NCI-H82 treated with DMSO at 0.1 percent for 48 hours (cell line): Measurements from ENCODE around the gene ANKRD16.

Experiments used
- DNase-seq: peaks from one replicate; lab custom pipeline; 2025; ENCODE audit not compliant: unreplicated experiment; lab: John Stamatoyannopoulos, UW

The ANKRD16 gene

GRCh38 chr10:5812283-5813090 lies 77.2 kb downstream of the ANKRD16 start:
- DNase-seq: no peak
